Osteoblast (primary cell): ENCODE measurements around the gene ESD. TPM values are rescaled to one million over a fixed set of nuclear protein-coding genes. Genes with fewer than 3 reads are reported as not detected.
"Not testable (repeated sequence)": the region's sequence is repeated elsewhere in the genome, so short reads cannot be mapped to it uniquely, and the experiment has no call there.

Experiments
- DNase-seq: peaks from one replicate; pipeline ENCODE4 v3.0.0; 2011; ENCODE audit warnings: low spot score, mixed read lengths; ENCODE audit not compliant: insufficient read length; ENCODE audit errors: missing footprints
- H2AFZ ChIP-seq: 2 replicates; pipeline ENCODE4 v1.6.0; 2011; ENCODE audit warnings: mild to moderate bottlenecking, low read length
- H3K27ac ChIP-seq: 2 replicates; pipeline ENCODE4 v1.5.1; 2011; ENCODE audit warnings: mild to moderate bottlenecking, low read depth, low read length, moderate library complexity
- H3K27me3 ChIP-seq: 2 replicates; pipeline ENCODE4 v1.6.0; 2012; ENCODE audit warnings: mild to moderate bottlenecking, control low read depth, inconsistent platforms, low read length, moderate library complexity; ENCODE audit not compliant: insufficient read depth
- H3K36me3 ChIP-seq: 2 replicates; pipeline ENCODE4 v1.5.1; 2011; ENCODE audit warnings: mild to moderate bottlenecking, low read length, control low read depth, moderate library complexity; ENCODE audit not compliant: insufficient read depth
- H3K4me1 ChIP-seq: 2 replicates; pipeline ENCODE4 v1.5.1; 2011; ENCODE audit warnings: mild to moderate bottlenecking, low read length, control low read depth, moderate library complexity; ENCODE audit not compliant: insufficient read depth
- H3K4me2 ChIP-seq: 2 replicates; pipeline ENCODE4 v1.6.0; 2011; ENCODE audit warnings: mild to moderate bottlenecking, low read length; ENCODE audit not compliant: insufficient read depth
- H3K4me3 ChIP-seq: fragments of 200-600 bp; sonication (generic); 3 replicates; pipeline ENCODE4 v1.5.1; 2012; ENCODE audit warnings: mild to moderate bottlenecking, low read length, inconsistent platforms; ENCODE audit not compliant: insufficient read depth
- H3K79me2 ChIP-seq: 2 replicates; pipeline ENCODE4 v1.6.0; 2012; ENCODE audit warnings: mild to moderate bottlenecking, low read length, control low read depth, inconsistent platforms; ENCODE audit not compliant: insufficient read depth
- H3K9me3 ChIP-seq: 2 replicates; pipeline ENCODE4 v1.5.1; 2011; ENCODE audit warnings: low read depth, low read length, control low read depth
- H4K20me1 ChIP-seq: 2 replicates; pipeline ENCODE4 v1.6.0; 2012; ENCODE audit warnings: mild to moderate bottlenecking, low read length, control low read depth; ENCODE audit not compliant: insufficient read depth
- CTCF ChIP-seq: IDR thresholded peaks from 2 replicates; pipeline ENCODE4 v1.5.1; 2011; ENCODE audit warnings: mild to moderate bottlenecking, low read depth, low read length, moderate library complexity; ENCODE audit errors: extremely low read depth
- total RNA-seq: library from RNA; depleted of rRNA; stranded (reverse); fragments of >200 nt; gene quantifications from 2 replicates; pipeline ENCODE4 v1.2.3, GENCODE V29; 2012

Gene ESD
- total RNA-seq, 1 donor = 130 TPM

- DNase-seq = no peak
- H3K4me3 ChIP-seq = no peak overlapping the region
- no peak overlapping the region for H3K27ac ChIP-seq
- no peak overlapping the region for H2AFZ ChIP-seq
- H3K27me3 ChIP-seq = no peaks in the 10 kb centered on the region
- no peaks in the 10 kb centered on the region for H3K79me2 ChIP-seq
- H3K4me1 ChIP-seq = peaks cover 4% of the 10 kb centered on the region
- peaks cover 2% of the 10 kb centered on the region for H4K20me1 ChIP-seq
- no peak for TF ChIP-seq CTCF
- no peaks in the 10 kb centered on the region for H3K9me3 ChIP-seq
- no peak overlapping the region for H3K4me2 ChIP-seq
- peaks cover 50% of the 10 kb centered on the region for H3K36me3 ChIP-seq
These were observed 23.4 kb downstream of the ESD start for GRCh38 chr13:46773541-46773940.

GRCh38 chr13:46771693-46772092, 25.3 kb downstream of the ESD start:
- no peak overlapping the region for H2AFZ ChIP-seq
- DNase-seq = no peak

GRCh38 chr13:46769925-46770324, 27.0 kb downstream of the ESD start:
- peaks cover 22% of the 10 kb centered on the region for H3K36me3 ChIP-seq
- not testable (repeated sequence) for H2AFZ ChIP-seq, H3K4me1 ChIP-seq, H3K4me2 ChIP-seq, H3K27me3 ChIP-seq, H3K79me2 ChIP-seq, H3K4me3 ChIP-seq, H4K20me1 ChIP-seq, DNase-seq, H3K27ac ChIP-seq, H3K9me3 ChIP-seq

More at GRCh38 chr13:46771693-46772092, 25.3 kb downstream of the ESD start:
- Histone ChIP-seq H3K9me3 (no peaks in the 10 kb centered on the region), H3K4me2 (no peak overlapping the region), H3K4me1 (no peaks in the 10 kb centered on the region), H3K4me3 (no peak overlapping the region), H4K20me1 (no peaks in the 10 kb centered on the region), H3K27ac (no peak overlapping the region), H3K27me3 (no peaks in the 10 kb centered on the region), H3K79me2 (no peaks in the 10 kb centered on the region), H3K36me3 (peaks cover 39% of the 10 kb centered on the region)
- no peak for TF ChIP-seq CTCF

- Histone ChIP-seq H3K27me3 (no peaks in the 10 kb centered on the region), H3K79me2 (no peaks in the 10 kb centered on the region), H4K20me1 (no peaks in the 10 kb centered on the region), H3K4me3 (no peak overlapping the region), H3K9me3 (no peaks in the 10 kb centered on the region), H3K4me1 (peaks cover 16% of the 10 kb centered on the region), H3K27ac (no peak overlapping the region), H2AFZ (no peak overlapping the region), H3K36me3 (no peaks in the 10 kb centered on the region), H3K4me2 (no peak overlapping the region)
- DNase-seq = no peak
- no peak for TF ChIP-seq CTCF
These were observed 35.1 kb downstream of the ESD start for GRCh38 chr13:46761866-46762265.

GRCh38 chr13:46761174-46761573, 35.8 kb downstream of the ESD start:
- H3K27ac ChIP-seq = no peak overlapping the region
- no peaks in the 10 kb centered on the region for H3K9me3 ChIP-seq
- H4K20me1 ChIP-seq = no peaks in the 10 kb centered on the region
- no peak overlapping the region for H2AFZ ChIP-seq
- H3K4me3 ChIP-seq = no peak overlapping the region
- no peak overlapping the region for H3K4me2 ChIP-seq
- peaks cover 19% of the 10 kb centered on the region for H3K4me1 ChIP-seq
- TF ChIP-seq CTCF = no peak
- H3K27me3 ChIP-seq = no peaks in the 10 kb centered on the region
- DNase-seq = no peak
- H3K36me3 ChIP-seq = no peaks in the 10 kb centered on the region
- no peaks in the 10 kb centered on the region for H3K79me2 ChIP-seq
